Hindlimb muscle (tissue), 1 donor: Measurements from ENCODE around the gene DRG2. TPM values are rescaled to one million over a fixed set of nuclear protein-coding genes. Genes with fewer than 3 reads are reported as not detected.

Source experiments
- DNase-seq: peaks from one replicate; pipeline ENCODE4 v3.0.0-alpha.2; 2013
- polyA plus RNA-seq: library from polyadenylated mRNA; unstranded; fragments of 120-200 nt; gene quantifications from one replicate; pipeline ENCODE4 v1.2.1, GENCODE V29; 2013; ENCODE audit not compliant: insufficient read length

The DRG2 gene
- polyA plus RNA-seq, 1 donor = 28.6 TPM

- DNase-seq = no peak
These were observed 57.1 kb downstream of the DRG2 start for GRCh38 chr17:18144855-18145254.

GRCh38 chr17:18145811-18146210, 58.1 kb downstream of the DRG2 start:
- DNase-seq = no peak

- DNase-seq = no peak
These were observed 58.5 kb downstream of the DRG2 start for GRCh38 chr17:18146259-18146658.

GRCh38 chr17:18146980-18147379, 59.2 kb downstream of the DRG2 start:
- no peak for DNase-seq

- DNase-seq = no peak
These were observed 60.8 kb downstream of the DRG2 start for GRCh38 chr17:18148586-18148985.

- DNase-seq = no peak
These were observed 63.5 kb downstream of the DRG2 start for GRCh38 chr17:18151290-18151689.

GRCh38 chr17:18155179-18155578, 67.4 kb downstream of the DRG2 start:
- DNase-seq = no peak

- DNase-seq = no peak
These were observed 68.6 kb downstream of the DRG2 start for GRCh38 chr17:18156171-18156975.

GRCh38 chr17:18156976-18157280, 69.2 kb downstream of the DRG2 start:
- no peak for DNase-seq

Other genes with a start within 250 kb of the DRG2 start
- 51.8 TPM for gene TOM1L2, start 115.5 kb upstream of the DRG2 start, polyA plus RNA-seq
- gene DRC3, start 115.1 kb upstream of the DRG2 start, polyA plus RNA-seq = 8.3 TPM
- gene ATPAF2, start 48.8 kb upstream of the DRG2 start, polyA plus RNA-seq = 19.0 TPM
- gene GID4, start 48.5 kb upstream of the DRG2 start, polyA plus RNA-seq = 11.3 TPM
- gene MYO15A, start 20.8 kb downstream of the DRG2 start, polyA plus RNA-seq = 1.3 TPM
- 71.1 TPM for gene ALKBH5, start 95.9 kb downstream of the DRG2 start, polyA plus RNA-seq
- 26.2 TPM for gene LLGL1, start 137.7 kb downstream of the DRG2 start, polyA plus RNA-seq
- 181 TPM for gene FLII, start 170.8 kb downstream of the DRG2 start, polyA plus RNA-seq
- gene MIEF2, start 172.7 kb downstream of the DRG2 start, polyA plus RNA-seq = 17.7 TPM
- 27.5 TPM for gene TOP3A, start 227.0 kb downstream of the DRG2 start, polyA plus RNA-seq
- gene SMCR8, start 227.3 kb downstream of the DRG2 start, polyA plus RNA-seq = 9.9 TPM